Glutamatergic neuron (in vitro differentiated cells): ENCODE results near the gene IGFL1. TPM values are rescaled to one million over a fixed set of nuclear protein-coding genes. Genes with fewer than 3 reads are reported as not detected.
"Not testable (repeated sequence)": the region's sequence is repeated elsewhere in the genome, so short reads cannot be mapped to it uniquely, and the experiment has no call there.

Experiments
- DNase-seq: peaks from one replicate; pipeline ENCODE4 v3.0.0; 2022
- H3K27ac Mint-ChIP-seq: one replicate; pipeline ENCODE4 v1.8.0; 2020; ENCODE audit warnings: mild to moderate bottlenecking, mixed read lengths, inconsistent platforms; ENCODE audit not compliant: unreplicated experiment
- H3K27me3 Mint-ChIP-seq: one replicate; pipeline ENCODE4 v1.8.0; 2020; ENCODE audit warnings: mild to moderate bottlenecking, moderate library complexity, mixed read lengths, inconsistent platforms; ENCODE audit not compliant: unreplicated experiment
- H3K36me3 Mint-ChIP-seq: one replicate; pipeline ENCODE4 v1.8.0; 2020; ENCODE audit warnings: mild to moderate bottlenecking, mixed read lengths, inconsistent platforms; ENCODE audit not compliant: unreplicated experiment
- H3K4me1 Mint-ChIP-seq: one replicate; pipeline ENCODE4 v1.8.0; 2020; ENCODE audit warnings: mild to moderate bottlenecking, low read depth, mixed read lengths, inconsistent platforms; ENCODE audit not compliant: unreplicated experiment
- H3K4me3 Mint-ChIP-seq: one replicate; pipeline ENCODE4 v1.8.0; 2020; ENCODE audit warnings: mild to moderate bottlenecking, mixed read lengths, inconsistent platforms; ENCODE audit not compliant: unreplicated experiment
- H3K9me3 Mint-ChIP-seq: one replicate; pipeline ENCODE4 v1.8.0; 2020; ENCODE audit warnings: mild to moderate bottlenecking, moderate library complexity, mixed read lengths, inconsistent platforms; ENCODE audit not compliant: unreplicated experiment
- CTCF ChIP-seq: fragments of 200-600 bp; sonication (generic); IDR thresholded peaks from one replicate; pipeline ENCODE4 v1.5.0; 2021; ENCODE audit not compliant: partially characterized antibody, unreplicated experiment
- total RNA-seq: library from RNA; stranded (reverse); fragmentation: NEBNext Ultra II Directional; extraction: Animal tissue kit (Norgen Biotek cat#: 25700); gene quantifications from one replicate; pipeline ENCODE4 v1.2.1, GENCODE V29; 2021; ENCODE audit not compliant: unreplicated experiment

IGFL1 gene
- total RNA-seq, 1 donor from 2014 or later: not detected

GRCh38 chr19:46265217-46265828 is 35.8 kb downstream of the IGFL1 start:
- DNase-seq: peak; percentile 61
- no peaks in the 10 kb centered on the region for H3K27me3 Mint-ChIP-seq
- no peaks in the 10 kb centered on the region for H3K36me3 Mint-ChIP-seq
- no peaks in the 10 kb centered on the region for H3K4me1 Mint-ChIP-seq
- peak; percentile 93 for TF ChIP-seq CTCF
- H3K27ac Mint-ChIP-seq: no peak overlapping the region
- no peaks in the 10 kb centered on the region for H3K9me3 Mint-ChIP-seq
- H3K4me3 Mint-ChIP-seq: no peak overlapping the region

- no peak for TF ChIP-seq CTCF
- Mint-ChIP-seq H3K36me3 (no peaks in the 10 kb centered on the region), H3K27me3 (no peaks in the 10 kb centered on the region), H3K9me3 (peaks cover 4% of the 10 kb centered on the region), H3K4me1 (no peaks in the 10 kb centered on the region), H3K4me3 (no peak overlapping the region), H3K27ac (no peak overlapping the region)
- no peak for DNase-seq
Observed at GRCh38 chr19:46269101-46269500, 39.6 kb downstream of the IGFL1 start.

- H3K9me3 Mint-ChIP-seq: peaks cover 4% of the 10 kb centered on the region
- DNase-seq: no peak
- H3K27ac Mint-ChIP-seq: no peak overlapping the region
- TF ChIP-seq CTCF: no peak
- H3K36me3 Mint-ChIP-seq: no peaks in the 10 kb centered on the region
- H3K4me1 Mint-ChIP-seq: no peaks in the 10 kb centered on the region
- H3K27me3 Mint-ChIP-seq: no peaks in the 10 kb centered on the region
- no peak overlapping the region for H3K4me3 Mint-ChIP-seq
Observed at GRCh38 chr19:46270521-46271256, 41.1 kb downstream of the IGFL1 start.

- H3K27me3 Mint-ChIP-seq: no peaks in the 10 kb centered on the region
- no peak overlapping the region for H3K4me3 Mint-ChIP-seq
- H3K9me3 Mint-ChIP-seq: peaks cover 4% of the 10 kb centered on the region
- no peaks in the 10 kb centered on the region for H3K36me3 Mint-ChIP-seq
- TF ChIP-seq CTCF: no peak
- no peak for DNase-seq
- H3K27ac Mint-ChIP-seq: no peak overlapping the region
- H3K4me1 Mint-ChIP-seq: no peaks in the 10 kb centered on the region
Observed at GRCh38 chr19:46271481-46272197, 42.1 kb downstream of the IGFL1 start.

- not testable (repeated sequence) for H3K4me1 Mint-ChIP-seq, H3K27me3 Mint-ChIP-seq, H3K36me3 Mint-ChIP-seq, H3K27ac Mint-ChIP-seq, H3K4me3 Mint-ChIP-seq, H3K9me3 Mint-ChIP-seq, DNase-seq
Observed at GRCh38 chr19:46273931-46274330, 44.4 kb downstream of the IGFL1 start.
